Fibroblast of lung (primary cell): ENCODE data around the gene LCMT2. TPM values are rescaled to one million over a fixed set of nuclear protein-coding genes. Genes with fewer than 3 reads are reported as not detected.

Source experiments
- DNase-seq, 2 donors: peaks; one replicate each; pipeline versions ENCODE4 v3.0.0 to v3.0.0-alpha.2; 2010; ENCODE audit warnings: low read depth in 2 of 2
- H2AFZ ChIP-seq: 2 replicates; pipeline ENCODE4 v1.5.1; 2012; ENCODE audit warnings: low read length, control low read depth, inconsistent platforms
- H3K27ac ChIP-seq: 2 replicates; pipeline ENCODE4 v1.5.1; 2011; ENCODE audit warnings: low read length, control low read depth; ENCODE audit not compliant: insufficient read depth
- H3K27me3 ChIP-seq: 2 replicates; pipeline ENCODE4 v1.5.1; 2011; ENCODE audit warnings: mild to moderate bottlenecking, low read length; ENCODE audit not compliant: control insufficient read depth, insufficient read depth
- H3K36me3 ChIP-seq: 2 replicates; pipeline ENCODE4 v1.5.1; 2011; ENCODE audit warnings: low read length; ENCODE audit not compliant: control insufficient read depth, insufficient read depth
- H3K4me1 ChIP-seq: 2 replicates; pipeline ENCODE4 v1.5.1; 2011; ENCODE audit warnings: low read length; ENCODE audit not compliant: control insufficient read depth, insufficient read depth; ENCODE audit errors: extremely low read depth
- H3K4me2 ChIP-seq: 2 replicates; pipeline ENCODE4 v1.5.1; 2011; ENCODE audit warnings: low read length, control low read depth; ENCODE audit not compliant: insufficient read depth; ENCODE audit errors: extremely low read depth
- H3K4me3 ChIP-seq, 4 experiments: fragments of 200-600 bp in 1 of 4; sonication (generic) in 1 of 4; replicated peaks in 1 of 4; 2 replicates each; pipeline ENCODE4 v1.5.1; 2011 to 2016; ENCODE audit warnings: low read length in 4 of 4, low read depth in 3 of 4, mild to moderate bottlenecking in 3 of 4, control low read depth in 2 of 4, inconsistent platforms in 1 of 4, mixed read lengths in 1 of 4; ENCODE audit not compliant: insufficient read depth in 1 of 4; ENCODE audit errors: control extremely low read depth in 1 of 4
- H3K79me2 ChIP-seq: 2 replicates; pipeline ENCODE4 v1.5.1; 2012; ENCODE audit warnings: mild to moderate bottlenecking, low read length, inconsistent platforms; ENCODE audit not compliant: control insufficient read depth, insufficient read depth
- H3K9ac ChIP-seq: 2 replicates; pipeline ENCODE4 v1.5.1; 2011; ENCODE audit warnings: mild to moderate bottlenecking, low read length, control low read depth; ENCODE audit not compliant: insufficient read depth
- H3K9me3 ChIP-seq: 2 replicates; pipeline ENCODE4 v1.5.1; 2012; ENCODE audit warnings: low read depth, low read length; ENCODE audit not compliant: control insufficient read depth, insufficient read depth
- H4K20me1 ChIP-seq: 2 replicates; pipeline ENCODE4 v1.5.1; 2011; ENCODE audit warnings: low read length; ENCODE audit not compliant: control insufficient read depth, insufficient read depth; ENCODE audit errors: extremely low read depth
- EZH2 ChIP-seq: IDR thresholded peaks from 2 replicates; pipeline ENCODE4 v1.5.1; 2012; ENCODE audit warnings: low read length, control low read depth, mild to moderate bottlenecking; ENCODE audit errors: missing control alignments
- polyA plus RNA-seq, 2 donors: library from polyadenylated mRNA; depleted of rRNA in 1 of 2; stranded (reverse) in 1 of 2; unstranded in 1 of 2; fragments of >200 nt; gene quantifications; 2 replicates each; pipeline ENCODE4 v1.2.1, GENCODE V29; 2011 to 2012; ENCODE audit warnings: missing spikeins in 1 of 2
- total RNA-seq: library from RNA; depleted of rRNA; stranded (reverse); fragments of >200 nt; gene quantifications from 2 replicates; pipeline ENCODE4 v1.2.1, GENCODE V29; 2014
- TF ChIP-seq, protein P1 (sequence below), 2 donors: IDR thresholded peaks in 1 of 2; conservative IDR thresholded peaks in 1 of 2; 1 replicate in 1 of 2; 2 replicates in 1 of 2; pipeline ENCODE4 v1.5.1; 2011 to 2012; ENCODE audit warnings: low read length in 2 of 2, control low read depth in 1 of 2, inconsistent platforms in 1 of 2, low read depth in 1 of 2, mild to moderate bottlenecking in 1 of 2

The LCMT2 gene
- total and polyA plus RNA-seq, 2 donors (not counting 1 experiment from before 2014, with no cell fraction given): 4.8 to 12.5 TPM

DNA sequence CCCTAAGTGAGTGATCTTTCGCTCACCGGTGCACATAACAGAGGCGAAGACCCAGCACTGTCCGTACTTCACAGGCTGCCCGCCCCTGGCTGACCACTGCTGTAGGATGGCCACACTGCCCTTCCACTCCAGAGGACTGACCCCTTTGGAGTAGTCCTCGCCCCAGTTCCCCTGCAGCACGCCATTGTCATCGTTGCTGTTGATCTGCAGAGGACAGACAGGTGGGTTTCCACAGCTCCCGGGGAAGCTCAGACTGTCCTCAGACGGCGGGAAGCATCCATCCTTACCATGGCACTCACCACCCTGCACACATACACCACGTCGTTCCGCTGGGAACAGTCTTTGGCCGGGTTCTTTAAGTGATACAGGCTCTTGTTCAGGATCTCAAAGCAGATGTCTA is 43.1 kb downstream of the LCMT2 start:
- Histone ChIP-seq H3K4me2 (no peak overlapping the region), H3K4me1 (no peaks in the 10 kb centered on the region), H3K79me2 (no peaks in the 10 kb centered on the region), H3K27ac (no peak overlapping the region), H3K9ac (no peak overlapping the region), H3K36me3 (no peaks in the 10 kb centered on the region), H3K4me3 (no peak overlapping the region), H3K27me3 (peaks cover 29% of the 10 kb centered on the region), H4K20me1 (no peaks in the 10 kb centered on the region), H2AFZ (no peak overlapping the region), H3K9me3 (no peaks in the 10 kb centered on the region)
- no peak for TF ChIP-seq EZH2
- TF ChIP-seq, protein P1, sequence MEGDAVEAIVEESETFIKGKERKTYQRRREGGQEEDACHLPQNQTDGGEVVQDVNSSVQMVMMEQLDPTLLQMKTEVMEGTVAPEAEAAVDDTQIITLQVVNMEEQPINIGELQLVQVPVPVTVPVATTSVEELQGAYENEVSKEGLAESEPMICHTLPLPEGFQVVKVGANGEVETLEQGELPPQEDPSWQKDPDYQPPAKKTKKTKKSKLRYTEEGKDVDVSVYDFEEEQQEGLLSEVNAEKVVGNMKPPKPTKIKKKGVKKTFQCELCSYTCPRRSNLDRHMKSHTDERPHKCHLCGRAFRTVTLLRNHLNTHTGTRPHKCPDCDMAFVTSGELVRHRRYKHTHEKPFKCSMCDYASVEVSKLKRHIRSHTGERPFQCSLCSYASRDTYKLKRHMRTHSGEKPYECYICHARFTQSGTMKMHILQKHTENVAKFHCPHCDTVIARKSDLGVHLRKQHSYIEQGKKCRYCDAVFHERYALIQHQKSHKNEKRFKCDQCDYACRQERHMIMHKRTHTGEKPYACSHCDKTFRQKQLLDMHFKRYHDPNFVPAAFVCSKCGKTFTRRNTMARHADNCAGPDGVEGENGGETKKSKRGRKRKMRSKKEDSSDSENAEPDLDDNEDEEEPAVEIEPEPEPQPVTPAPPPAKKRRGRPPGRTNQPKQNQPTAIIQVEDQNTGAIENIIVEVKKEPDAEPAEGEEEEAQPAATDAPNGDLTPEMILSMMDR (conservative IDR thresholded peaks at IDR 0.05 in 1 of 2, IDR thresholded peaks at IDR 0.05 in 1 of 2; ENCODE audit: low read depth in 1 of 2, low read length in 2 of 2): no peak
- no peak for DNase-seq

DNA sequence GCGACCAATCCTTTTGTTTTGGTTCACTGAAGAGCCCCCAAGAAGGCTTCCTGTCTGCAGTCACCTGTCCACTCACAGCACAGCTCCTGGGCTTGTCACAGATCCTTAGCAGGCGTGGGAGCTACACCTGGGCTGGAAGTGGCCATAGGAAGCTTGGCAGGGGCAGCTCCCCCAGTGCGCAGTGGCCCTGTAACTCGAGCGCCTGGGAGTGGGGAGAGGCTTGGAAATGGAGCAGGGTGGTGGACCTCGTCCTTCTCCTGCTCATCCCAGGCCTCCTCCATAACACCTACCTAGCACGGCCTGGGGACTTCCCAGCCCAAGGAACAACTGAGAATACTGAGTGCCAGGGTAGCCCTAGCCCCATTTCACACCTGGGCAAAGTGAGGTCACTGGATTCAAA is 44.3 kb downstream of the LCMT2 start:
- Histone ChIP-seq H2AFZ (no peak overlapping the region), H3K4me3 (no peak overlapping the region), H3K36me3 (no peaks in the 10 kb centered on the region), H3K4me2 (no peak overlapping the region), H4K20me1 (no peaks in the 10 kb centered on the region), H3K27me3 (peaks cover 26% of the 10 kb centered on the region), H3K9ac (no peak overlapping the region), H3K4me1 (no peaks in the 10 kb centered on the region), H3K9me3 (no peaks in the 10 kb centered on the region), H3K27ac (no peak overlapping the region), H3K79me2 (no peaks in the 10 kb centered on the region)
- no peak for TF ChIP-seq EZH2
- TF ChIP-seq, protein P1 (conservative IDR thresholded peaks at IDR 0.05 in 1 of 2, IDR thresholded peaks at IDR 0.05 in 1 of 2; ENCODE audit: low read depth in 1 of 2, low read length in 2 of 2): no peak
- DNase-seq: no peak

DNA sequence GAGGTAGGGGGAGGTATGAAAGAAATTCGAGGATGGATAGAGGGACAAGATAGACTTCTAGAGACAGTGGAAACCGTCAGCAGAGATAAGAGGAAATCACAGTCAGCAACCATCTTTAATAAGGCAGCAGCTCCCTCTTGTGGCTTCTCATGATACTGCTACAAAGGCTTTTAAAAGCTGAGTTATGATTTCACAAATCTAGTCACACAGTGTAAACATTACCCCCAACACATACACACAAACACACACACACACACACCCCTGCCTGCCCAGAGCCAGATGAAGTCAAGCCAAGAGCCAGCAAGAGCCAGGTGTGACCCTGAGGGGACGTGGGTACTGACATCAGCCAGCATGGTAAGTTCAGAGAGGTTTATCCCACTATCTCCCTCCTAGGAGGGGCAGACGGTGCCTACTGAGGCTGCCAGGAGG is 44.8 kb downstream of the LCMT2 start:
- no peak overlapping the region for H3K9ac ChIP-seq
- peak; percentile 42 to 71 for DNase-seq
- no peak overlapping the region for H3K27ac ChIP-seq
- H3K4me1 ChIP-seq: no peaks in the 10 kb centered on the region
- TF ChIP-seq, protein P1 (conservative IDR thresholded peaks at IDR 0.05 in 1 of 2, IDR thresholded peaks at IDR 0.05 in 1 of 2; ENCODE audit: low read depth in 1 of 2, low read length in 2 of 2): peak; percentile 77 to 83
- no peak for TF ChIP-seq EZH2
- H3K4me3 ChIP-seq: no peak overlapping the region
- H3K4me2 ChIP-seq: no peak overlapping the region
- H2AFZ ChIP-seq: no peak overlapping the region
- H4K20me1 ChIP-seq: no peaks in the 10 kb centered on the region
- H3K9me3 ChIP-seq: no peaks in the 10 kb centered on the region
- H3K27me3 ChIP-seq: peaks cover 26% of the 10 kb centered on the region
- H3K36me3 ChIP-seq: no peaks in the 10 kb centered on the region
- no peaks in the 10 kb centered on the region for H3K79me2 ChIP-seq
